ENCODE measurements around the gene STRA6. TPM values are rescaled to one million over a fixed set of nuclear protein-coding genes. Genes with fewer than 3 reads are reported as not detected.
A peak's percentile ranks its signal among the peaks of the same experiment; 100 is the strongest.

Gene STRA6
- polyA plus RNA-seq, 1 of the 3 experiments (the other 2 are of a cell fraction): 27.9 TPM

DNA sequence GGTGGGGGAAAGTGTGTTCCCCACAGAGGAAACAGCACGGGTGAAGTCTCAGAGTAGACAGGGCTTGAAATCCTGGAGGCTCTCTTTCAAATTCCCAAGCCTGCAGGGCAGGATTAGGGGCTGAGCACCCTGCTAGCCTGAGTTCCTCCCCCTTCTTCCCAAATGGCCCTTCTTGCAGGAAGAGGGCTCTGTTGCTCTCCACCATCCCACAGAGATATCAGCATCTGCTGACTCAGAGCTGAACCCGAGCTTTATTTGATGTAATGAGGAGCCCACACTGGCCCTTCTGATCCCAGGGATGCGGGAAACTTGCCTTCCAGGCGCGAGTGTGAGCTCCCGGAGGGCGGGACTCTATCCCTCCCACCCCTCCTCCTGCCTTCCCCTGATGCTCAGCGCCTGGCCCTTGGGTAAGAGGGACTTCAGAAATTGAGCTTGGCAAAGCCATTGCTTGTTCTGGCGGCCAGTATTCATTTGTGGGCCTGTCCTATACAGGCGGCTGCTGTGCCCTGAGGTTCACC lies 1.4 kb upstream of the STRA6 start (continued):
- TF ChIP-seq, protein P1, sequence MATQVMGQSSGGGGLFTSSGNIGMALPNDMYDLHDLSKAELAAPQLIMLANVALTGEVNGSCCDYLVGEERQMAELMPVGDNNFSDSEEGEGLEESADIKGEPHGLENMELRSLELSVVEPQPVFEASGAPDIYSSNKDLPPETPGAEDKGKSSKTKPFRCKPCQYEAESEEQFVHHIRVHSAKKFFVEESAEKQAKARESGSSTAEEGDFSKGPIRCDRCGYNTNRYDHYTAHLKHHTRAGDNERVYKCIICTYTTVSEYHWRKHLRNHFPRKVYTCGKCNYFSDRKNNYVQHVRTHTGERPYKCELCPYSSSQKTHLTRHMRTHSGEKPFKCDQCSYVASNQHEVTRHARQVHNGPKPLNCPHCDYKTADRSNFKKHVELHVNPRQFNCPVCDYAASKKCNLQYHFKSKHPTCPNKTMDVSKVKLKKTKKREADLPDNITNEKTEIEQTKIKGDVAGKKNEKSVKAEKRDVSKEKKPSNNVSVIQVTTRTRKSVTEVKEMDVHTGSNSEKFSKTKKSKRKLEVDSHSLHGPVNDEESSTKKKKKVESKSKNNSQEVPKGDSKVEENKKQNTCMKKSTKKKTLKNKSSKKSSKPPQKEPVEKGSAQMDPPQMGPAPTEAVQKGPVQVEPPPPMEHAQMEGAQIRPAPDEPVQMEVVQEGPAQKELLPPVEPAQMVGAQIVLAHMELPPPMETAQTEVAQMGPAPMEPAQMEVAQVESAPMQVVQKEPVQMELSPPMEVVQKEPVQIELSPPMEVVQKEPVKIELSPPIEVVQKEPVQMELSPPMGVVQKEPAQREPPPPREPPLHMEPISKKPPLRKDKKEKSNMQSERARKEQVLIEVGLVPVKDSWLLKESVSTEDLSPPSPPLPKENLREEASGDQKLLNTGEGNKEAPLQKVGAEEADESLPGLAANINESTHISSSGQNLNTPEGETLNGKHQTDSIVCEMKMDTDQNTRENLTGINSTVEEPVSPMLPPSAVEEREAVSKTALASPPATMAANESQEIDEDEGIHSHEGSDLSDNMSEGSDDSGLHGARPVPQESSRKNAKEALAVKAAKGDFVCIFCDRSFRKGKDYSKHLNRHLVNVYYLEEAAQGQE (IDR thresholded peaks at IDR 0.05; ENCODE audit: low read depth, low read length): 0 out of 2 replicates have a peak, but pooled peaks have one; percentile 21
- TF ChIP-seq, protein P2, sequence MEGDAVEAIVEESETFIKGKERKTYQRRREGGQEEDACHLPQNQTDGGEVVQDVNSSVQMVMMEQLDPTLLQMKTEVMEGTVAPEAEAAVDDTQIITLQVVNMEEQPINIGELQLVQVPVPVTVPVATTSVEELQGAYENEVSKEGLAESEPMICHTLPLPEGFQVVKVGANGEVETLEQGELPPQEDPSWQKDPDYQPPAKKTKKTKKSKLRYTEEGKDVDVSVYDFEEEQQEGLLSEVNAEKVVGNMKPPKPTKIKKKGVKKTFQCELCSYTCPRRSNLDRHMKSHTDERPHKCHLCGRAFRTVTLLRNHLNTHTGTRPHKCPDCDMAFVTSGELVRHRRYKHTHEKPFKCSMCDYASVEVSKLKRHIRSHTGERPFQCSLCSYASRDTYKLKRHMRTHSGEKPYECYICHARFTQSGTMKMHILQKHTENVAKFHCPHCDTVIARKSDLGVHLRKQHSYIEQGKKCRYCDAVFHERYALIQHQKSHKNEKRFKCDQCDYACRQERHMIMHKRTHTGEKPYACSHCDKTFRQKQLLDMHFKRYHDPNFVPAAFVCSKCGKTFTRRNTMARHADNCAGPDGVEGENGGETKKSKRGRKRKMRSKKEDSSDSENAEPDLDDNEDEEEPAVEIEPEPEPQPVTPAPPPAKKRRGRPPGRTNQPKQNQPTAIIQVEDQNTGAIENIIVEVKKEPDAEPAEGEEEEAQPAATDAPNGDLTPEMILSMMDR (IDR thresholded peaks at IDR 0.05): no peak
- no peak for TF ChIP-seq JUND (IDR thresholded peaks at IDR 0.05)
- no peak for TF ChIP-seq ELF1 (IDR thresholded peaks at IDR 0.05)

DNA sequence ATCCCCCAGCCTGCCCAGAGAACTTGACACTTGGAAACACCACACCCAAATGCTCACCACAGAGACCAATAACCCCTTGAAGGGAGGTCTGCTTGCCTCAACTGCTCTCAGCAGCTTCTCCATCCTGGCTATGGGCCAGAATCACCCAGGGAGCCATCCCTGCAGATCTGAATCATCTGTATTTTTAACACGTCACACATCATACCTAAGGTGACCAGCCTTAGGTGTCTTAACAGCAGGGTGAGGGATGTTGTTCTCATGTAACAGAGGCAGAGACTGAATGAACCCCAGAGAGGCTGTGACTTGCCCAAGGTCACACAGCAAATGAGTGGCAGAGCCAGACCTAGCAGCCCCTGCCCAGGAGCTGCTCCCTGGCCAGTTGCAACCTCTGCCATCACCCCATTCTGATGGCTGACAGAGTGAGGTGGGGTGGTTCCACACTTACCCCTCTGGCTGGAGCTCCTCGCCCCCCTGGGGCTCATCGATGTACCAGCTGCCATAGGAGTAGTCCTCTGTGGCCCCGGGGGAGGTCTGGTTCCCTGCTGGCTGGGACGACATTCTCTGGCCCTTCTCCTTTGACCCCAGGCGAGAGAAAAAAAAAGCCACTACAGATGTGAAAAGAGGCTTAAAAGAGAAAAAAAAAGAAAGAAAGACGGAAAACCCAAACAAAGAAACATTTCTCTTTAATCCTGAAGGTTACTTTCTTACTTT lies 722 bp downstream of the STRA6 start:
- Histone ChIP-seq H3K9ac (peak overlapping the region; percentile 50; the same call in 1 of the 2 replicates), H3K79me2 (ENCODE audit: insufficient read depth) (peaks cover 21% of the 10 kb centered on the region; the same call in 1 of the 2 replicates), H3K4me1 (ENCODE audit: control insufficient read depth in 1 of 2, insufficient read depth in 2 of 2, low read depth in 1 of 2, low read length in 1 of 2) (peaks cover 72 to 96% of the 10 kb centered on the region in 2 experiments), H3K4me3 (ENCODE audit: low read depth in 2 of 2, low read length in 1 of 2) (peak overlapping the region; percentile 18 to 50; a peak in 3 of 4 replicates), H3F3A (replicated peaks; ENCODE audit: insufficient read depth) (peaks cover 20% of the 10 kb centered on the region), H3K9me2 (no peaks in the 10 kb centered on the region), H3K4me2 (peak overlapping the region; percentile 82), H2AFZ (ENCODE audit: low read depth) (peak overlapping the region; percentile 68; the same call in 1 of the 2 replicates), H3K9me3 (no peaks in the 10 kb centered on the region), H3K27ac (ENCODE audit: low read depth in 2 of 2, low read length in 1 of 2) (peak overlapping the region; percentile 80 to 97), H4K20me1 (ENCODE audit: insufficient read depth) (no peaks in the 10 kb centered on the region), H3K27me3 (ENCODE audit: insufficient read depth) (no peaks in the 10 kb centered on the region), H3K36me3 (replicated peaks in 1 of 2; ENCODE audit: control insufficient read depth in 1 of 2, insufficient read depth in 2 of 2, low read length in 1 of 2) (peaks cover 0 to 4% of the 10 kb centered on the region in 2 experiments)
- DNase-seq: peak; percentile 65
- CTCF ChIA-PET: interaction anchor here (0.7 to 10.7 kb wide), 19 partner anchors 9 to 121 kb away, joined by 3 to 85 read pairs (median 5); partner anchors contain the start of gene CCDC33
- TF ChIP-seq FOXJ3 (CRISPR knock-in tag; IDR thresholded peaks at IDR 0.05): no peak
- TF ChIP-seq NFIC (IDR thresholded peaks at IDR 0.05; ENCODE audit: borderline replicate concordance): 0 out of 2 replicates have a peak, but pooled peaks have one; percentile 15
- POLR2A ChIA-PET: interaction anchor here (0.8 to 5.1 kb wide), 13 partner anchors 8 to 106 kb away, joined by 3 to 54 read pairs (median 9); no protein-coding TSS in a partner anchor
- 29% methylated on average over 7 of the region's 7 CpGs for WGBS (ENCODE audit: low lambda C conversion rate)
